HG02973 (cell line): ENCODE results near the gene FILIP1L.

Experiments
- ATAC-seq: cut with Tn5 transposase; IDR thresholded peaks from one replicate; pipeline ENCODE4 v1.9.1; 2021; ENCODE audit warnings: moderate library complexity; ENCODE audit not compliant: unreplicated experiment

The FILIP1L gene

GRCh38 chr3:99873269-99874102, 240.8 kb downstream of the FILIP1L start:
- ATAC-seq = no peak

GRCh38 chr3:99872923-99873254, 241.4 kb downstream of the FILIP1L start:
- peak; percentile 55 for ATAC-seq

GRCh38 chr3:99871231-99872045, 242.9 kb downstream of the FILIP1L start:
- ATAC-seq = no peak

GRCh38 chr3:99870712-99871111, 243.6 kb downstream of the FILIP1L start:
- no peak for ATAC-seq

GRCh38 chr3:99869621-99870020, 244.7 kb downstream of the FILIP1L start:
- no peak for ATAC-seq

GRCh38 chr3:99868311-99868646, 246.0 kb downstream of the FILIP1L start:
- no peak for ATAC-seq

- ATAC-seq = no peak
Measured at GRCh38 chr3:99867594-99868310, 246.5 kb downstream of the FILIP1L start.

- no peak for ATAC-seq
Measured at GRCh38 chr3:99866261-99866761, 248.0 kb downstream of the FILIP1L start.

- no peak for ATAC-seq
Measured at GRCh38 chr3:99865321-99865720, 249.0 kb downstream of the FILIP1L start.

- ATAC-seq = no peak
Measured at GRCh38 chr3:99864289-99864688, 250.0 kb downstream of the FILIP1L start.

GRCh38 chr3:99863588-99863987, 250.7 kb downstream of the FILIP1L start:
- peak; percentile 53 for ATAC-seq

GRCh38 chr3:99863002-99863401, 251.3 kb downstream of the FILIP1L start:
- no peak for ATAC-seq

GRCh38 chr3:99862208-99862607, 252.1 kb downstream of the FILIP1L start:
- ATAC-seq = no peak

GRCh38 chr3:99861216-99861615, 253.1 kb downstream of the FILIP1L start:
- no peak for ATAC-seq

- ATAC-seq = no peak
Measured at GRCh38 chr3:99859825-99860224, 254.5 kb downstream of the FILIP1L start.

- ATAC-seq = no peak
Measured at GRCh38 chr3:99858469-99858868, 255.8 kb downstream of the FILIP1L start.

- no peak for ATAC-seq
Measured at GRCh38 chr3:99857278-99857677, 257.0 kb downstream of the FILIP1L start.

- no peak for ATAC-seq
Measured at GRCh38 chr3:99856437-99857220, 257.7 kb downstream of the FILIP1L start.

- ATAC-seq = no peak
Measured at GRCh38 chr3:99855900-99856299, 258.4 kb downstream of the FILIP1L start.

GRCh38 chr3:99854756-99855298, 259.5 kb downstream of the FILIP1L start:
- ATAC-seq = no peak
